GM13977 (cell line): ENCODE measurements around the gene PSMD9.

Source experiments
- DNase-seq: peaks from one replicate; pipeline ENCODE4 v3.0.0; 2012; ENCODE audit warnings: low spot score
- in situ Hi-C: fragments of 300-500 bp; cut with MboI; formaldehyde crosslinking; loops from one replicate; pipeline ENCODE4 v1.12.0; 2022; ENCODE audit warnings: low sequenced_read_pairs, low pct_unique_long_range_greater_than_20kb, mixed read lengths, inconsistent platforms; ENCODE audit not compliant: unreplicated experiment
- TF ChIP-seq, protein P1 (sequence below): IDR thresholded peaks from 2 replicates; pipeline ENCODE4 v1.5.1; 2012; ENCODE audit warnings: mild to moderate bottlenecking, control low read depth; ENCODE audit not compliant: insufficient read depth; ENCODE audit errors: extremely low read depth, missing control alignments

Gene PSMD9

DNA sequence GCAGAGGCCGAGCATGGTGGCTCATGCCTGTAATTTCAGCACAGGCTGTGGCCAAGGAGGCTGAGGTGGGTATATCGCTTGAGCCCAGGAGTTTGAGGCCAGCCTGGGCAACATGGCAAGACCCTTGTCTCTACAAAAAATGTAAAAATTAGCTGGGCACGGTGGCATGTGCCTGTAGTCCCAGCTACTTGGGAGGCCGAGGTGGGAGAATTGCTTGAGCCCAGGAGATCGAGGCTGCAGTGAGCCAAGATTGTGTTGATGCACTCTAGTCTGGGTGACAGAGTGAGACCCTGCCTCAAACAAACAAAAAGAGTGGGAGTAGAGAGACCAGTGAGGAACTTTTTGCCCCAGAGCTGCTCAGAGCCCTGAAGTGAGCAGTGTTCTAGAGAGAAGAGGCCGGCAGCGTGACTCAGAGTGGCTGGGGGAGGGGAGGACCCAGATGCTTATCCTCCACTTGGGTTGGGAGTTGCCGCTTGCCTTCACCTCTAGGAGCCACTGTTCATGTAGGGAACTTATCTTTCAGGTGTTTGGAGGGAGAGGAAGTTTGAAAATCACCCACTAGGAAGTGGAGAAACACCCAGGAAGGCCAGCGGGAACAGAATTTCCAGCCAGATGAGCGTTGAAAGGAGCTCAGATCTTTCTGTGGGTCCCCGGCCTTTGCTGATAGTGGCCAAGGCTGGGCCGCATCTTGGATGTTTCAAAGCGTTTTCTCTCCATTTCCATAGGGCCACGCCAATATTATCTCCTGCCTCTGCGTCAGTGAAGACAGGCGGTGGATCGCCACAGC, 45.1 kb downstream of the PSMD9 start:
- in situ Hi-C loops = no loop called here
- no peak for DNase-seq
- TF ChIP-seq, protein P1, sequence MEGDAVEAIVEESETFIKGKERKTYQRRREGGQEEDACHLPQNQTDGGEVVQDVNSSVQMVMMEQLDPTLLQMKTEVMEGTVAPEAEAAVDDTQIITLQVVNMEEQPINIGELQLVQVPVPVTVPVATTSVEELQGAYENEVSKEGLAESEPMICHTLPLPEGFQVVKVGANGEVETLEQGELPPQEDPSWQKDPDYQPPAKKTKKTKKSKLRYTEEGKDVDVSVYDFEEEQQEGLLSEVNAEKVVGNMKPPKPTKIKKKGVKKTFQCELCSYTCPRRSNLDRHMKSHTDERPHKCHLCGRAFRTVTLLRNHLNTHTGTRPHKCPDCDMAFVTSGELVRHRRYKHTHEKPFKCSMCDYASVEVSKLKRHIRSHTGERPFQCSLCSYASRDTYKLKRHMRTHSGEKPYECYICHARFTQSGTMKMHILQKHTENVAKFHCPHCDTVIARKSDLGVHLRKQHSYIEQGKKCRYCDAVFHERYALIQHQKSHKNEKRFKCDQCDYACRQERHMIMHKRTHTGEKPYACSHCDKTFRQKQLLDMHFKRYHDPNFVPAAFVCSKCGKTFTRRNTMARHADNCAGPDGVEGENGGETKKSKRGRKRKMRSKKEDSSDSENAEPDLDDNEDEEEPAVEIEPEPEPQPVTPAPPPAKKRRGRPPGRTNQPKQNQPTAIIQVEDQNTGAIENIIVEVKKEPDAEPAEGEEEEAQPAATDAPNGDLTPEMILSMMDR = no peak

DNA sequence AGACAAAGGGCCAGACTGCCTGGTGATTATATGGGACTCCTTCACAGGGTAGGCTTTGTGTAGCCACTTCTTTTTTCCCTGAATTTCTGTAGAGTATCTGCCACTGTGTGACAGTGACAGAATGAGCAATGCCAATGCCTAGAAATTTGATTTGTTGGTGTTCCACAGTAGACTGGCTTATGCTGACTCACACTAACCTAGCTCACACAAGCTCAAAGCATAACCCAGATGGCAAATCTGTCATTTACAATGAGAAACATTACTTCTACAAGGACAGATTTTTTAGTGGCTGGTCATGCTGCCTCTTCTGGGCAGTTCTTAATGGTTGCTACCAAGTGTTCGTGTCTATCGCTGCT, 45.7 kb downstream of the PSMD9 start:
- TF ChIP-seq, protein P1 = no peak

DNA sequence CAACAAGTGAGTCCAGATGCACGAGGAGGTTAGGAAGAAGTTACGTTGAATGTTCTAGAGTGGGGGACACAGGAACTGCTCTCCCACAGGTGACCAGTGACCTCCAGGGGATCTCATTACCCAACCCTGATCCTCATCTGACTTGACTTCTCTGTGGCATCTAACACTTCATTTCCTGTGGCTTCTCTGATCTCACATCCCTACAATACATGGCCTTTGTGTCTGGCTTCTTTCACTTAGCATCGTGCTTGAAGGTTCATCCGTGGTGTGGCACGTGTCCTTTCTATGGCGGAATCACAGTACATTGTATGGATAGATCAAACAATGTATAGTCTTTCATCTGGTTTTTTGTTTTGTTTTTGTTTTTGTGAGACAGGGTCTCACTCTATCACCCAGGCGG, 49.1 kb downstream of the PSMD9 start:
- no peak for DNase-seq
- TF ChIP-seq, protein P1 = no peak
- in situ Hi-C loops = no loop called here

More for the DNA sequence above, 45.7 kb downstream of the PSMD9 start:
- in situ Hi-C loops = no loop called here
- no peak for DNase-seq

- TF ChIP-seq, protein P1 = no peak
- in situ Hi-C loops = no loop called here
- DNase-seq = no peak
Measured at GRCh38 chr12:121939186-121939585, 50.6 kb downstream of the PSMD9 start.

GRCh38 chr12:121939992-121940766, 51.6 kb downstream of the PSMD9 start:
- TF ChIP-seq, protein P1 = no peak
- in situ Hi-C loops = no loop called here
- DNase-seq = no peak

GRCh38 chr12:121942145-121942718, 53.6 kb downstream of the PSMD9 start:
- DNase-seq = no peak
- TF ChIP-seq, protein P1 = no peak
- in situ Hi-C loops = no loop called here
